Tibial nerve (tissue), 4 donors: Measurements from ENCODE around the gene TMEM212. TPM values are rescaled to one million over a fixed set of nuclear protein-coding genes. Genes with fewer than 3 reads are reported as not detected.

Experiments used
- DNase-seq, 2 donors: peaks; one replicate each; pipeline ENCODE4 v3.0.0-alpha.2; 2019; ENCODE audit warnings: low spot score in 2 of 2
- H3K27ac ChIP-seq, 4 donors: fragments of 200-600 bp; sonication (generic) in 3 of 4; one replicate each; pipeline ENCODE4 v1.5.1; 2017 to 2019; ENCODE audit warnings: mild to moderate bottlenecking in 1 of 4
- H3K27me3 ChIP-seq, 2 donors: fragments of 200-600 bp; sonication (generic) in 1 of 2; one replicate each; pipeline versions ENCODE4 v1.5.1 to v1.6.0; 2017 to 2019
- H3K36me3 ChIP-seq, 3 donors: fragments of 200-600 bp; sonication (generic); one replicate each; pipeline ENCODE4 v1.5.1; 2018 to 2019
- H3K4me1 ChIP-seq, 4 donors: fragments of 200-600 bp; sonication (generic) in 3 of 4; one replicate each; pipeline ENCODE4 v1.5.1; 2017 to 2019
- H3K4me3 ChIP-seq, 4 donors: fragments of 200-600 bp; sonication (generic) in 3 of 4; one replicate each; pipeline ENCODE4 v1.5.1; 2017 to 2019; ENCODE audit warnings: mild to moderate bottlenecking in 1 of 4, moderate library complexity in 1 of 4
- H3K9me3 ChIP-seq, 4 donors: fragments of 200-600 bp; sonication (generic) in 3 of 4; one replicate each; pipeline ENCODE4 v1.5.1; 2017 to 2019
- EP300 ChIP-seq, 2 donors: sonication (generic); formaldehyde crosslinking; IDR thresholded peaks; one replicate each; pipeline ENCODE4 v1.6.1; 2017; ENCODE audit warnings: antibody characterized with exemption in 2 of 2, mild to moderate bottlenecking in 1 of 2
- POLR2A ChIP-seq, 2 donors: fragments of 450-650 bp; IDR thresholded peaks; one replicate each; pipeline ENCODE4 v1.6.1; 2017; ENCODE audit warnings: antibody characterized with exemption in 2 of 2, mild to moderate bottlenecking in 2 of 2, moderate library complexity in 2 of 2
- WGBS, 2 donors: methylation state at CpG; one replicate each; pipeline ENCODE4 v1.1.5; 2018; 5-methylcytosine and 5-hydroxymethylcytosine counted together
- total RNA-seq, 4 donors: library from RNA; depleted of rRNA; stranded (reverse); fragments of >200 nt; gene quantifications; one replicate each; pipeline ENCODE4 v1.1.0, GENCODE V29; 2016
- TF ChIP-seq, protein P1 (sequence below), 5 experiments: fragments of 200-600 bp in 3 of 5; fragments of 450-650 bp in 2 of 5; sonication (generic) in 3 of 5; IDR thresholded peaks; one replicate each; pipeline ENCODE4 v1.5.1; 2016 to 2019; ENCODE audit warnings: antibody characterized with exemption in 5 of 5, mild to moderate bottlenecking in 3 of 5, moderate library complexity in 2 of 5

Gene TMEM212
- total RNA-seq, 4 donors from 2014 or later = not detected

DNA sequence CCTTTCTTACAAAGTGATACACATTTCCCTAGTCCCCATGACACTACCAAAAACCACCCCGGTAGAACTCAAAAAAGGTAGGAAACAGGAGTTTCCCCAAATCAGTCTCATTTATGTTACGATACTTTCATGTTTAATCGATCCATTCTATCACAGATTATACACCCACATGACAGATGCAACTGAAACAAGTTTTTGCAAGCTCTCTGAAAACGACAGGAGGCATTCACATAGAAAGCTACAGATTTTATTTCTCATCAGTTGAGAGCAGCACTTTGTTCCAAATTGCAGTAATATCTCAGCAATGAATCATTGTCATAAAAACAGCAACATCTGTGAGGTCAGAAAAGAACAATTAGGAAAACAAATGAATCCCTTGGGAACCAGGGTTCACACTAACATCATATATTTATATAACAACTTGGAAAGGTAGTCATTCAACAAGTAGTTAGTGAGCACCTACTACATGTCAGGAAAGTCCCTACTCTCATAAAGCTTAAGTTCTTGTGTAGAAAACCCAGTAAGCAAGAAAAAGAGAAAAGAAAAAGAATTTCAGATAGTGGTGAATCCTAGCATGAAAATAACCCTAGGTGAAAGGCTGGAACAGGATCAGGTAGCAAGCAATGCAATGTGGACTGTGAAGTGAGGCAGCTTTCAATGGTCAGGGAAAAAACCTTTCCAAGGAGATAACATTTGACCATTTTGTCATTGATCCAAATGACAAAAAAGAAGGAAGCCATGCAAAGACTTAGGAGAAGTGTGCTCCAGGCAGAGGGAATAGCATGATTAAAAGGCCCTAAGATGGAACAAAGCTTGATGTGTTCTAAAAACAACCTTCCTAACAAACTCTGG, 41.2 kb upstream of the TMEM212 start:
- Histone ChIP-seq H3K36me3 (no peaks in the 10 kb centered on the region), H3K27ac (peak overlapping the region; percentile 20 to 67 (median 42)), H3K9me3 (no peaks in the 10 kb centered on the region), H3K4me3 (no peak overlapping the region), H3K27me3 (no peaks in the 10 kb centered on the region), H3K4me1 (peaks cover 0 to 58% (median 22%) of the 10 kb centered on the region in 4 donors)
- WGBS, 2 donors = 57 to 66% methylated on average over 4 of the region's 4 CpGs
- DNase-seq = no peak
- peak in 1 of 2 donors; percentile 63 for TF ChIP-seq EP300 (IDR thresholded peaks at IDR 0.05)
- TF ChIP-seq, protein P1, sequence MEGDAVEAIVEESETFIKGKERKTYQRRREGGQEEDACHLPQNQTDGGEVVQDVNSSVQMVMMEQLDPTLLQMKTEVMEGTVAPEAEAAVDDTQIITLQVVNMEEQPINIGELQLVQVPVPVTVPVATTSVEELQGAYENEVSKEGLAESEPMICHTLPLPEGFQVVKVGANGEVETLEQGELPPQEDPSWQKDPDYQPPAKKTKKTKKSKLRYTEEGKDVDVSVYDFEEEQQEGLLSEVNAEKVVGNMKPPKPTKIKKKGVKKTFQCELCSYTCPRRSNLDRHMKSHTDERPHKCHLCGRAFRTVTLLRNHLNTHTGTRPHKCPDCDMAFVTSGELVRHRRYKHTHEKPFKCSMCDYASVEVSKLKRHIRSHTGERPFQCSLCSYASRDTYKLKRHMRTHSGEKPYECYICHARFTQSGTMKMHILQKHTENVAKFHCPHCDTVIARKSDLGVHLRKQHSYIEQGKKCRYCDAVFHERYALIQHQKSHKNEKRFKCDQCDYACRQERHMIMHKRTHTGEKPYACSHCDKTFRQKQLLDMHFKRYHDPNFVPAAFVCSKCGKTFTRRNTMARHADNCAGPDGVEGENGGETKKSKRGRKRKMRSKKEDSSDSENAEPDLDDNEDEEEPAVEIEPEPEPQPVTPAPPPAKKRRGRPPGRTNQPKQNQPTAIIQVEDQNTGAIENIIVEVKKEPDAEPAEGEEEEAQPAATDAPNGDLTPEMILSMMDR (IDR thresholded peaks at IDR 0.05) = no peak

DNA sequence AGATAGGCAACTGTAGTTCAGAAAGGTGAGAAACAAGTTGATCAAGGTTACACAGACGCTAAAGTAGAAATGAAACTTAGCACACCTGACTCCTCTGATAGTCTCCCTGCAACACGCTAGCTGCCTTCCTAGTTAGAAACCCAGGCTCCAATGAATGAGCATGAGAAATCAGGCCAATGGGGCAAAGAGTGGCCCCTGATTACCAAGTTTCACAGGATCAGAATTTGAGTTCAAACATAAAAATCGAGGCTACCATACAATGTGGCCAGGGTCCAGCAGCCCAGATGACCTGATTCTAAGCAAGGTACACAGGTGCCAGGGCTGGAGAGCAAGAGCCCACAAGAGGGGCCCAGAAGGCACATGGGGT, 40.6 kb upstream of the TMEM212 start:
- Histone ChIP-seq H3K4me1 (peaks cover 0 to 53% (median 22%) of the 10 kb centered on the region in 4 donors), H3K27me3 (no peaks in the 10 kb centered on the region), H3K36me3 (no peaks in the 10 kb centered on the region), H3K27ac (peak overlapping the region in 3 of 4 donors; percentile 19 to 67 (median 43)), H3K4me3 (no peak overlapping the region), H3K9me3 (no peaks in the 10 kb centered on the region)
- WGBS, 2 donors = 93 to 97% methylated on average over 3 of the region's 3 CpGs
- no peak for TF ChIP-seq EP300 (IDR thresholded peaks at IDR 0.05)
- TF ChIP-seq, protein P1 (IDR thresholded peaks at IDR 0.05) = no peak
- no peak for TF ChIP-seq POLR2A (IDR thresholded peaks at IDR 0.05)
- DNase-seq = no peak

DNA sequence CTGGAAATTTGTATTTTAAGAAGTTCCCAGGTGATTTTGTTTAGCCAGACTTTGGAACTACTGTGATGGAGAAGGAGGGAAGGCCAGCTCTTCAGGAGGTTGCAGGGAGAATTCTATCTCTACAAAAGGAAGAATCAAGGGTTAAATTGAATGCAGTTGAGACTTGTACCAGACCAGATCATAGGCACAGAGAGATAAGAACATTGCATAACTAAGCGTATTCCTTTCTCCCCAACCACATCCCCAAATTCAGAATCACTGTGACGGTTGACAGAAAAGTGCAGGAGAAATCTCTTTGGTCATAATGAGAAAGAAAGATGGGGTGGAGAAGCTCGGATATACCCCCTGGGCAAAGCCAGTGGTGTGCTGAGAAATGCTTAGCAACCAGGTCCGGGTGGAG, 40.1 kb upstream of the TMEM212 start:
- H3K4me1 ChIP-seq = peaks cover 0 to 49% (median 22%) of the 10 kb centered on the region in 4 donors
- 89 to 90% methylated on average over 4 of the region's 4 CpGs for WGBS, 2 donors

DNA sequence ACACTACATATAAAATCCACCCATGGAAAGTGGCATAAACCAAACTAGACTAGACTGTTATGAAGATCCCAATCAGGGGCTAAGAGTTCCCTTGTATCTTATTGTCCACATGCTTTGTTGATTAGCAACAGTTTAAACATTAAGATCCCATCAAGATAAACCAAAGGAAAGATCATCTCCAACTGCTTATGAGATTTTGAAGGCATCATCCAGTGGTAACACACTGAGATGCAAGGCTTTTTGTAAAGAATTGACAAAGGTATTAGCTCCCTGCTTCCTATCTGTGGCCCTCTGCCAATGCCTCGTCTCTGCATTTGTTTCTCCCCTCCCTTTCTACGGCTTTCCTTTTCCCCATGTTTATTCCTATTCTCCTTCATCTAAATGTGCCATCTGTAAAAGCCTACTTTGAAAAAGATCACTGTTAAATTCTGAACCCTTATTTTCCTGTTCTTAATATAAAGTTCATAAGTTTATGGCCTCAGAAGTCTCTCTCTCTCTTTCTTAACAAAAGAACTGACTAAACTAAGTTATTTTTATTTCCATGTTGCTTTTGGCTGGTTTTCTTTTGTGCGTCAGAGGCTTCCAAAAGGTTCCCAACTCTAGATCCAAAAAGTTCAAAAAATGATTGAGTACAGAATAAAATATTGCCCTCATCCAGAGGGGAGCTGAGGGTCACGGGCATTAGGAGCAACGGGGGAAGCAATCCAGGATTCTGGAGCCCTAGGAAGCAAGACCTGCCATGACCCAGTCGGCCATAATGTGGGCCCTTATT, 38.3 kb upstream of the TMEM212 start:
- peak overlapping the region; percentile 44 to 86 (median 66) for H3K27ac ChIP-seq
- H3K4me3 ChIP-seq = no peak overlapping the region
- DNase-seq = peak in 1 of 2 donors; percentile 66
- H3K36me3 ChIP-seq = no peaks in the 10 kb centered on the region
- H3K27me3 ChIP-seq = no peaks in the 10 kb centered on the region
- peaks cover 0 to 57% (median 22%) of the 10 kb centered on the region in 4 donors for H3K4me1 ChIP-seq
- TF ChIP-seq POLR2A (IDR thresholded peaks at IDR 0.05) (no peak), EP300 (IDR thresholded peaks at IDR 0.05) (peak; percentile 71 to 76)
- TF ChIP-seq, protein P1 (IDR thresholded peaks at IDR 0.05) = no peak
- 21% methylated on average over 6 of the region's 6 CpGs for WGBS, 2 donors
- no peaks in the 10 kb centered on the region for H3K9me3 ChIP-seq

More for the DNA sequence above, 40.1 kb upstream of the TMEM212 start:
- Histone ChIP-seq H3K9me3 (no peaks in the 10 kb centered on the region), H3K27me3 (no peaks in the 10 kb centered on the region), H3K36me3 (no peaks in the 10 kb centered on the region), H3K27ac (peak overlapping the region in 1 of 4 donors; percentile 6), H3K4me3 (no peak overlapping the region)
- DNase-seq = no peak
- TF ChIP-seq, protein P1 (IDR thresholded peaks at IDR 0.05) = no peak
- no peak for TF ChIP-seq EP300 (IDR thresholded peaks at IDR 0.05)
- TF ChIP-seq POLR2A (IDR thresholded peaks at IDR 0.05) = no peak
